ENCODE results near the gene SLC30A1. TPM values are rescaled to one million over a fixed set of nuclear protein-coding genes. Genes with fewer than 3 reads are reported as not detected.

Gene SLC30A1
- total RNA-seq, 1 donor from 2014 or later: 35.8 TPM

Other genes with a start within 250 kb of the SLC30A1 start
- gene RD3, start 87.0 kb downstream of the SLC30A1 start, total RNA-seq: 0.10 TPM
- gene NEK2, start 96.5 kb upstream of the SLC30A1 start, total RNA-seq: 9.5 TPM